CD4-positive, alpha-beta T cell treated with Interferon gamma for 1 hour (primary cell): Measurements from ENCODE around the gene SLC9A9.

Experiments
- DNase-seq: peaks from one replicate; pipeline ENCODE4 v3.0.0-alpha.2; 2020

Gene SLC9A9

GRCh38 chr3:143437405-143437804, 410.9 kb downstream of the SLC9A9 start:
- no peak for DNase-seq

GRCh38 chr3:143436231-143436930, 411.9 kb downstream of the SLC9A9 start:
- DNase-seq = no peak

GRCh38 chr3:143433787-143434378, 414.4 kb downstream of the SLC9A9 start:
- no peak for DNase-seq

- peak; percentile 32 for DNase-seq
Observed at GRCh38 chr3:143431298-143431697, 417.0 kb downstream of the SLC9A9 start.

- no peak for DNase-seq
Observed at GRCh38 chr3:143430568-143430967, 417.7 kb downstream of the SLC9A9 start.

- no peak for DNase-seq
Observed at GRCh38 chr3:143429628-143430514, 418.4 kb downstream of the SLC9A9 start.

- no peak for DNase-seq
Observed at GRCh38 chr3:143428294-143428693, 420.0 kb downstream of the SLC9A9 start.

- DNase-seq = no peak
Observed at GRCh38 chr3:143427631-143428030, 420.6 kb downstream of the SLC9A9 start.

GRCh38 chr3:143424874-143425273, 423.4 kb downstream of the SLC9A9 start:
- DNase-seq = no peak

GRCh38 chr3:143421556-143421955, 426.7 kb downstream of the SLC9A9 start:
- no peak for DNase-seq

GRCh38 chr3:143419611-143420010, 428.7 kb downstream of the SLC9A9 start:
- no peak for DNase-seq

- no peak for DNase-seq
Observed at GRCh38 chr3:143418391-143418790, 429.9 kb downstream of the SLC9A9 start.

GRCh38 chr3:143416229-143416628, 432.0 kb downstream of the SLC9A9 start:
- no peak for DNase-seq

- DNase-seq = no peak
Observed at GRCh38 chr3:143414571-143415253, 433.6 kb downstream of the SLC9A9 start.

GRCh38 chr3:143413372-143413771, 434.9 kb downstream of the SLC9A9 start:
- DNase-seq = no peak

- no peak for DNase-seq
Observed at GRCh38 chr3:143412084-143412483, 436.2 kb downstream of the SLC9A9 start.

GRCh38 chr3:143410259-143410658, 438.0 kb downstream of the SLC9A9 start:
- no peak for DNase-seq

- no peak for DNase-seq
Observed at GRCh38 chr3:143408771-143409170, 439.5 kb downstream of the SLC9A9 start.

GRCh38 chr3:143402602-143403001, 445.7 kb downstream of the SLC9A9 start:
- no peak for DNase-seq

GRCh38 chr3:143396790-143397189, 451.5 kb downstream of the SLC9A9 start:
- DNase-seq = no peak

GRCh38 chr3:143389388-143389787, 458.9 kb downstream of the SLC9A9 start:
- DNase-seq = no peak

- no peak for DNase-seq
Observed at GRCh38 chr3:143387425-143387824, 460.8 kb downstream of the SLC9A9 start.

- DNase-seq = no peak
Observed at GRCh38 chr3:143384076-143384475, 464.2 kb downstream of the SLC9A9 start.
